GM12801 (cell line): ENCODE measurements around the gene PUSL1.

Experiments
- TF ChIP-seq, protein P1 (sequence below): IDR thresholded peaks from one replicate; pipeline ENCODE4 v1.5.1; 2011; ENCODE audit warnings: control low read depth; ENCODE audit not compliant: insufficient read length; ENCODE audit errors: extremely low read depth

The PUSL1 gene

DNA sequence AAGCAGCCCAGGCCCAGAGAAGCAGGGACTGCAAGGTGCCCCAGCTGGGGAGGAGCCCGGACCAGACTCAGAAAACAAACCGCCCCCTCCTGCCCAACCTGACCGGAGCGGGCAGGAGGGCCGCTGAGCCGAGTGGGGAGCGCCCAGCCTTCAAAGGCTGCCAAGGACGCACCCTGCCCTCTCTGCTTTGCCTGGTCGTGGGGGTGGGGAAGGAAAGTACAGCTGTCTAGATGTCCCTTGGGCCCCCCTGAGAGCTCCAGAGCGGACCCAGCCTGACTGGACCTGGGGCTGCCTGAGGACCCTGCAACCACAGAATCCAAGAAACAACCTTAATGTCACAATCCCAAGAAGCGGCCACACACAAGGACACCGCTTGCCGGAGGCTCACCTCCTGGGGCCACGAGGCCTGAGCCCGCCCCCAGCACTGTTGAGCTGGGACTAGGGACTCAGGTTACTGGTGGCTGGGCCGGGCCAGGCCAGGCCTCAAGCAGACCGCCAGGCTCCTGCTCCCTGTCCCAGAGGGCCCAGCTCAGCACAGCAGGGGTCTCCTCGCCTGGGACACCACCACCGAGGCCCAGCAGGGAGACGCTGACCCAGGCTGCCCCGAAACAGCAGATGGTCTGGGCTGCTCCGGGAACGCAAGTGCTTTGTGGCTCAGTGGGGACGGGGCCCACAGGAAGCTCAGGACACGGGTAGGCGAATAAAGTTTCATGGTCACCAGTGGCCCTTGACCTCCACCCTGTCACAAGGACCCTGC lies 39.4 kb downstream of the PUSL1 start:
- TF ChIP-seq, protein P1, sequence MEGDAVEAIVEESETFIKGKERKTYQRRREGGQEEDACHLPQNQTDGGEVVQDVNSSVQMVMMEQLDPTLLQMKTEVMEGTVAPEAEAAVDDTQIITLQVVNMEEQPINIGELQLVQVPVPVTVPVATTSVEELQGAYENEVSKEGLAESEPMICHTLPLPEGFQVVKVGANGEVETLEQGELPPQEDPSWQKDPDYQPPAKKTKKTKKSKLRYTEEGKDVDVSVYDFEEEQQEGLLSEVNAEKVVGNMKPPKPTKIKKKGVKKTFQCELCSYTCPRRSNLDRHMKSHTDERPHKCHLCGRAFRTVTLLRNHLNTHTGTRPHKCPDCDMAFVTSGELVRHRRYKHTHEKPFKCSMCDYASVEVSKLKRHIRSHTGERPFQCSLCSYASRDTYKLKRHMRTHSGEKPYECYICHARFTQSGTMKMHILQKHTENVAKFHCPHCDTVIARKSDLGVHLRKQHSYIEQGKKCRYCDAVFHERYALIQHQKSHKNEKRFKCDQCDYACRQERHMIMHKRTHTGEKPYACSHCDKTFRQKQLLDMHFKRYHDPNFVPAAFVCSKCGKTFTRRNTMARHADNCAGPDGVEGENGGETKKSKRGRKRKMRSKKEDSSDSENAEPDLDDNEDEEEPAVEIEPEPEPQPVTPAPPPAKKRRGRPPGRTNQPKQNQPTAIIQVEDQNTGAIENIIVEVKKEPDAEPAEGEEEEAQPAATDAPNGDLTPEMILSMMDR: no peak

DNA sequence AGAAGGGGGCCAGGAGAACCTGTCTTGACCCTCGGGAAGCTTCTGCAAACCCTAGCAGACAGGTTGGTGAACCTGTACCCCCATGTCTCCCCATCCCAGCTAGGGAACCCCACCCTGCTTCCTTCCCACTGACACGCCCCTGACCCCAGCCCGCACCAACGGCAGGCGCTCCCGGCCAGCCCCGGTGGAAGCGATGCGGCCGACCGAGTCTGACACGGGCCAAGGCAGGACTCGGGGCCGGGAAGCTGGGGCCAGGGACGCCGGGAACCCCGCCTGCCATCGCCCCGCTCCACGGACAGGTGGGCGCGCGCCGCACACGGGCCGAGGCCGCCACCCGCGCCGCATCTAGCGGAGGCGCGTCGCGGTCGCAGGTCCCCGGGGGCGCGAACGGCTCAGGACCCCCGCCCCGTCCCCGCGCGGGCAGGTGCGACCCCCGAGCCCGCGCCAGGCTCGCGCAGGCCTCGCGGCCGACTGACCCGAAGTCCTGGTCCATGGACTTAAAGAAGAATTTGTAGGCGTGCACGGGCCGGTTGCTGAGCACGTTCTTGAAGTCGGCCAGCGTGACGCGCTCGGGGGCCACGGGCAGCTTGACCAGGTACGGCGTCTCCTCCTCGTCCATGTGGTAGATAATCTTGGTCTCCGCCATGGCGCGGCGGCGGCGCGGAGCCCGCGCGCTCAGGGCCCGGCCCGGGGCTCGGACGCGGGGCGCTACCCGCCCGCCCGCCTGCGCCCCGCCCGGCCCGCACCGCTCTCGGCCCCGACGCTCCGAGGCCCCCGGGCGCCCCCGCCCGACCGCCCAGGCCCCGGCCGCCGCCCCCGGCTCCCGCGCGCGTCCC lies 40.2 kb downstream of the PUSL1 start:
- TF ChIP-seq, protein P1: no peak

DNA sequence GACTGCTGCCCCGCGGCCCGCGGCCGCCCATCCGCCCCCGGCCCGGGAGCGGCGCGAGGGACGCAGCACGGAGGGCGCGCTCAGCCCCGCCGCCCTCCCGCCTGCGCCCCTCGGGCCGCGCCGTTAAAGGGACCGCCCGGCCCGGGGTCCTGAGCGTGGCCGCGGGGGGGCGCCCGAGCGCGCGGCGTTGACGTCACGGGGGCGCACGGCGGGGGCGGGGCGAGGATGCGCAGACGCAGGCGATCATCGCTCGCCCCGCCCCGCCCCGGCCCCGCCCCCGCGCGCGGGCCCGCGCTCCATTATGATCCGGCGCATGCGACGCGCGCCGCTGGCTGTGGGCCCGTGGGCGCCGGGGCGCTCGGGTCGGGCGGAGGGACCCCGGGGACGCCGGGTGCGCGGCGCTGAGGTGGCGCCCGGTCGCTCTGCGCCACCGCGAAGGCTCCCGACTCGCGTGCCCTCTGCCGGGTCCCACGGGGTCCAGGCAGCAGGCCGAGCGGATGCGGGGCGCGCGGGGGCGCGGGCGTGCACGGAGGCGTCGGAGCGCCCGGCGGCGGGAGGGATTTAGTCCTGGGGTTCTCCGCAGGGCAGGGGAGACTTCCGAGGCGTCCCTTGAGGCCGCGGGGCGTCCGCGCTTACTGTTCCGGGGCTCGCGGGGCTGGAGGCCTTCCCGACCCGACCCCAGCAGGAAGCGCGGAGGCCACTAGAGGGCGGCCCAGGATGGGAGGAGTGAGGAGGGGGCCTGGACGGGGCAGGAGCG lies 41.0 kb downstream of the PUSL1 start, which contains the start of gene DVL1:
TSS of gene DVL1 (minus strand) at position 163 of the 757 bp plus-strand sequence. CDS start 353 bp downstream, outside the sequence.
- TF ChIP-seq, protein P1: no peak

DNA sequence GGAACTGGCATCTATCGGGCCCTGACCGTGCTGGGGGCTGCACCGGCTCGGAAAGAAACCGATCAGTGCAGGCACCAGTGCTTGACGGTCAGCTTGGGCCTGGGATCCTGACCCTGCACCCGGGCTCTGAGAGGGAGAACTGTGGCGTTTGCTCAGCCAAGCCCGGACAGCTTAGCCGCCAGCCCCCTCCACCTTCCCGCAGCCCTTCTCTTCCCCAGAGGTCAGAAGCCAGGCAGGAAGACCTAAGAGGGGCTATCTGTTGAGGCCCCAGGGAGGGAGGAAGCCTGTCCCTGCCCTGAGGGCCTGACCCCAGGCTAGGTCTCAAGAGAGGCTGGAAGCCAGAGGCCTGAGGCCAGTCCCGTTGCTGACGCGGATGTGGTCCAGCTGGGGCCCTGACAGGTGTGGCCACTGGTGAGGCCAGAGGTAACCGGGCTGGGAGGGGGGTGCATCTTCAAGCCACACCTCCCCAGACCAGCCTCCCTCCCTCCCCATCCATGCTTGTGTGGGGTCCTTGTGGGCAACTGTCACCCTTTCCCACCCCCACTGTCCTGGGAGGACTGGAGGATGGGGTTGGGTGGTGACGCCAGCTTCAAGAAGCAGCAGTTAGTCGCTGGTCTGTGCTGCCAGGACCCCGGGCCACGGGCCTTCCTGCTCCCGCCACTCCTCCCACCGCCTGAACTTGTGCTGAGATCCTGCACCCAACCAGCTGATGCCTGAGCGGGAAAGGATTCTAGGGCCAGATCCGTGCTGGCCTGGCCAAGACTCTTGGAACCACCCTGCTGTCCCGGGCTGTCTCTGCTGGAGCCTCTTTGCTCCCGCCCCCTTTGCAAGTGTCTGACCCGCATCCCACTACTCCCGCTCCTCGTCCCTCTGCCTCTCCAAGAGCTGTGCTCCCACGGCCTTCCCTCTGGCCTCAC lies 43.4 kb downstream of the PUSL1 start:
- TF ChIP-seq, protein P1: no peak

DNA sequence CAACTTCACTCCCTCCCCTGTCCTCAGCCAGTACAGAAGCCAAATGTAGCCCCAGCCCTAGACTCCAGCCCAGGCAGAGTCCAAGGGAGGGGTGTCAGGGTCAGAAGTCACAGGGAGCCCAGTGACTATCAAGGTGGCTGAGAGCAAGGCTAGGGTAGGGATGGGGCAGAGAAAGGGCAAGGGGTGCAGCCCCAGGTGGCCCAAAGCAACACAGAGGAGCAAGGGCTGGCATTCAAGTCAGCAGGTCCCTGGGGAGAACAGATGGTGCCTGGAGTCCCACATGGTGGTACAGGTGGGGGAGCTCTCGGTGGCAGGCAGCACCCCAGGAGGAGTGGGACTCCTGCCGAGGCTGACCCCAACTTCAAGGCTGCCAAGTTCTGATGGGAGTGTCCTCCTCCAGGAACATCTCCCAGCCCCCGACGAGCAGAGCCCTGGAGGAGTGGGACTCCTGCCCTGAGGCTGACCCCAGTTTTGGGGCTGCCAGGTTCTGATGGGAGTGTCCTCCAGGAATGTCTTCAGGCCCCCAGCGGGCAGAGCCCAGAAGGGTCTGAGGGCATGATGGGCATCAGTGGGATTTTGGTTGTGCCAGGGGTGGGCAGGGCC lies 44.5 kb downstream of the PUSL1 start:
- TF ChIP-seq, protein P1: no peak

DNA sequence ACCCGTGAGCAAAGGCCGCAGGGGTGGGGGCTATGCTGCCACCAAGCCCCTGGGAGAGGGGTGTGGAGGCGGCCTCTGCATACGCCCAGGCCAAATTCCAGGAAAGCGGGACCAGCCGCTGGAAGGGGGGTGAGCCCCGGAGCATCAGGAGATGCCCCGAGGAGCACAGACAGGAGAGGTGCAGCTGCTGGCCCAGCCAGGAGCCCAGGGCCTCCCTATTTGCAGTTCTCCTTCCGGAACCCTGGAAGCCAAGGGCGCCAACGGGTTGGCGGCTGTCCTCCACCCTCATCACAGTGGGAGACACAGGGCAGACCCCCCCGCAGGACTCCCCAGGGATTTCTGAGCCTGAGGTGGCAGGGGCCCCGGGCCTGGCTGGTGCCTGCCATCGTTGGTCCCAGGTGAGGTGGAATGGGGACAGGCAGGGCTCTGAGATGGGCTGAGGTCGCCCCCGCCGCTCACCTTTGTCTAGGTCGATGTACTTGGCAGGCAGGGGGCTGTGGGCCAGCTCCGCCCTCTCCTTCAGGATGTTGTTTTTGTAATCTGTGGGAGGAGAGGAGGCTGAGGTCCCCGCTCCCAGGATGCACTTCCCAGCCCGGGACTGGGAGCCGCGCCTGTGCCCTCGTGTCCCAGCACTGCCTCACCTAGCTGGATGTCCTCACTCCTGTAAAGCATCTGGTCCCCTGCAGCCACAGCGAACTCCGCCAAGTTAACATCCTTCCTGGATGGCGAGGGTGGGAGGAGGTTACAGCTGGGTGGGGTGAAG lies 45.2 kb downstream of the PUSL1 start:
- TF ChIP-seq, protein P1: no peak
